NK-92 (cell line): ENCODE measurements around the gene ERGIC1.
"Not testable (repeated sequence)": the region's sequence is repeated elsewhere in the genome, so short reads cannot be mapped to it uniquely, and the experiment has no call there.

Experiments
- DNase-seq: peaks from one replicate; lab custom pipeline; 2025; ENCODE audit not compliant: unreplicated experiment; lab: John Stamatoyannopoulos, UW

ERGIC1 gene

GRCh38 chr5:172877466-172878260, 43.6 kb downstream of the ERGIC1 start:
- no peak for DNase-seq

- no peak for DNase-seq
Measured at GRCh38 chr5:172878585-172878932, 44.5 kb downstream of the ERGIC1 start.

- no peak for DNase-seq
Measured at GRCh38 chr5:172878933-172879752, 45.1 kb downstream of the ERGIC1 start.

GRCh38 chr5:172881691-172882370, 47.8 kb downstream of the ERGIC1 start:
- DNase-seq, result no peak

- DNase-seq, result no peak
Measured at GRCh38 chr5:172883066-172883465, 49.0 kb downstream of the ERGIC1 start.

GRCh38 chr5:172885597-172886340, 51.7 kb downstream of the ERGIC1 start:
- no peak for DNase-seq

- DNase-seq, result no peak
Measured at GRCh38 chr5:172886476-172886875, 52.4 kb downstream of the ERGIC1 start.

- DNase-seq, result no peak
Measured at GRCh38 chr5:172886974-172887501, 53.0 kb downstream of the ERGIC1 start.

GRCh38 chr5:172887692-172888091, 53.6 kb downstream of the ERGIC1 start:
- no peak for DNase-seq

GRCh38 chr5:172890659-172891058, 56.6 kb downstream of the ERGIC1 start:
- no peak for DNase-seq

GRCh38 chr5:172891716-172892421, 57.8 kb downstream of the ERGIC1 start:
- no peak for DNase-seq

- no peak for DNase-seq
Measured at GRCh38 chr5:172892713-172893112, 58.7 kb downstream of the ERGIC1 start.

- DNase-seq, result no peak
Measured at GRCh38 chr5:172894767-172895388, 60.8 kb downstream of the ERGIC1 start.

- DNase-seq, result no peak
Measured at GRCh38 chr5:172895549-172895948, 61.5 kb downstream of the ERGIC1 start.

GRCh38 chr5:172896465-172896864, 62.4 kb downstream of the ERGIC1 start:
- DNase-seq, result no peak

- not testable (repeated sequence) for DNase-seq
Measured at GRCh38 chr5:172897067-172897466, 63.0 kb downstream of the ERGIC1 start.

- DNase-seq, result no peak
Measured at GRCh38 chr5:172897481-172898217, 63.6 kb downstream of the ERGIC1 start.

- no peak for DNase-seq
Measured at GRCh38 chr5:172898218-172898842, 64.3 kb downstream of the ERGIC1 start.
